Right lobe of liver (tissue), 4 donors: ENCODE results near the gene UGT1A1.

Experiments
- CTCF ChIP-seq, 4 donors: fragments of 200-600 bp in 3 of 4; fragments of 450-650 bp in 1 of 4; IDR thresholded peaks; one replicate each; pipeline versions ENCODE4 v1.5.1 to v1.8.0; 2016 to 2022; ENCODE audit warnings: antibody characterized with exemption in 4 of 4, mild to moderate bottlenecking in 2 of 4
- POLR2A ChIP-seq: fragments of 450-650 bp; IDR thresholded peaks from one replicate; pipeline ENCODE4 v1.6.1; 2017; ENCODE audit warnings: antibody characterized with exemption, mild to moderate bottlenecking
- donor health status: DM: no; HTN: no; CAD: no.
- donor health status: DM: no; HTN: no; CAD: no.
- donor health status: DM: no; HTN: yes; CAD: no.

DNA sequence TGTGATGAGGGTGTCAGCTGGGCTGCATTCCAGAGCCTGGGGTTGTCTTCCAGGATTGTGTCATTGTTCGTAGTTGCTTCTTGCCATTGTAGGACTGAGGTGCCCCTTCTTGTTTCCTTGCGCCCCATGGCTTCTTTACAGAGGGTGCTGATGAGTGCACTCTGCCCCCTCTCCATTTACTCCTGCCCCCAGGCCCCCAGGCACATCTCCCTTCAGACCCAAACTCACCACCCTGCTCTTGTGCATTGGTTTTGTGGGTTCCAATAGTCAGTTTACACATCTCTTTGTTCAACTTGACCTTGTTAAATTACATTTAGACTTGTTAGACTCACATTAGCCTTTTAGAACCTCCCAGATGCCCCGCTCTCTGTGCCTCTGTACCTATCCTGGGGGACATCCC, 61.1 kb downstream of the UGT1A1 start:
- TF ChIP-seq POLR2A (no peak), CTCF (IDR thresholded peaks at IDR 0.05) (no peak)
